OCI-LY7 (cell line): ENCODE measurements around the gene MTX2.

Source experiments
- CTCF ChIP-seq: fragments of 200-600 bp; sonication (generic); conservative IDR thresholded peaks from 2 replicates; pipeline ENCODE4 v1.5.1; 2014; ENCODE audit warnings: mild to moderate bottlenecking, antibody characterized with exemption, low read length, moderate library complexity, mixed read lengths
- EZH2phosphoT487 ChIP-seq: fragments of 200-600 bp; sonication (generic); IDR thresholded peaks from 2 replicates; pipeline ENCODE4 v1.6.1; 2018; ENCODE audit warnings: low read depth, borderline replicate concordance, mild to moderate bottlenecking, mixed run types, antibody characterized with exemption, low read length, moderate library complexity, mixed read lengths

GRCh38 chr2:176356251-176356650, 87.0 kb downstream of the MTX2 start:
- TF ChIP-seq CTCF (no peak), EZH2phosphoT487 (no peak)
